Astrocyte (in vitro differentiated cells and primary cell): ENCODE results near the gene HEMK1.

Experiments
- EZH2 ChIP-seq: IDR thresholded peaks from 2 replicates; pipeline ENCODE4 v1.6.1; 2012; ENCODE audit warnings: mild to moderate bottlenecking, low read length, inconsistent platforms; ENCODE audit not compliant: insufficient read depth
- TF ChIP-seq, protein P1 (sequence below): IDR thresholded peaks from 2 replicates; pipeline ENCODE4 v1.5.1; 2011; ENCODE audit warnings: low read depth, mild to moderate bottlenecking, inconsistent platforms, low read length, moderate library complexity; ENCODE audit not compliant: insufficient read depth

DNA sequence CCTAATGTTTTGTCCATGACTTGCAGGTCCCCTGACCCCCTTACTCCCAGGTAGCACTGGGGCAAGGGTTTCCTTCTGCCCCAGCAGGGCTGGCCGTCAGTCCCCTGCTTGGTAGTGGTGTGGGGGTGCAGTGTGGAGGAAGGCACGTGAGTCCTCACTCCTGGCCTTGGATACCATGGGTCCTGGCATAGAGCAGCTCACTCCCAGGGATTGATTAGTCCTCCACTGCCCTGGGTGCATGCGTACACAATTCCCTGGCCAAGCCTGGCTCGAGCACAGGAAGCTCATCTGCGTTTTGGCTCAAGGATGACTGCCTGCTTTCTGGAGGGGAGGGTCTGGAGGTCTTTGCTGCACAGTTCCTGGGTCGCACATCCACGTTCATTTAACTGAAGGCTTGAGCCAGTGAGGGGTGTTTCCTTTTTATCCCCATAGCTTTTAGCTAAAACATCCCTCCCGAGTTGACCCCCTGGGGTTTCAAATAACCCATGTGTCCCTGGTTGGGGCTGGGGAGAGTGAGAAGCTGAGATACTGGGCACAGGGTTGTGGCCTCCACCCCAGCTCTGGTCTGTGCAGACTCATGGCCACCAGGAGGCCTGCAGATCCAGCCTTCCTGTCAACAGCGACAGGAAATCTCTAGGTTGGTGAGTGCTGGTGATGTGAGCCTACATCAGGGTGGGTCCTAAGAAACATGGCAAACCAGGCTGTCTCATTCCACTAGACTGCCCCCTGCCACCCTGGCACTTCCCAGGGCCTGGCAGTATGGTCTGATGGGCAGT lies 11.5 kb downstream of the HEMK1 start:
- TF ChIP-seq, protein P1, sequence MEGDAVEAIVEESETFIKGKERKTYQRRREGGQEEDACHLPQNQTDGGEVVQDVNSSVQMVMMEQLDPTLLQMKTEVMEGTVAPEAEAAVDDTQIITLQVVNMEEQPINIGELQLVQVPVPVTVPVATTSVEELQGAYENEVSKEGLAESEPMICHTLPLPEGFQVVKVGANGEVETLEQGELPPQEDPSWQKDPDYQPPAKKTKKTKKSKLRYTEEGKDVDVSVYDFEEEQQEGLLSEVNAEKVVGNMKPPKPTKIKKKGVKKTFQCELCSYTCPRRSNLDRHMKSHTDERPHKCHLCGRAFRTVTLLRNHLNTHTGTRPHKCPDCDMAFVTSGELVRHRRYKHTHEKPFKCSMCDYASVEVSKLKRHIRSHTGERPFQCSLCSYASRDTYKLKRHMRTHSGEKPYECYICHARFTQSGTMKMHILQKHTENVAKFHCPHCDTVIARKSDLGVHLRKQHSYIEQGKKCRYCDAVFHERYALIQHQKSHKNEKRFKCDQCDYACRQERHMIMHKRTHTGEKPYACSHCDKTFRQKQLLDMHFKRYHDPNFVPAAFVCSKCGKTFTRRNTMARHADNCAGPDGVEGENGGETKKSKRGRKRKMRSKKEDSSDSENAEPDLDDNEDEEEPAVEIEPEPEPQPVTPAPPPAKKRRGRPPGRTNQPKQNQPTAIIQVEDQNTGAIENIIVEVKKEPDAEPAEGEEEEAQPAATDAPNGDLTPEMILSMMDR: no peak
- no peak for TF ChIP-seq EZH2
